ENCODE measurements around the gene FTO.

The FTO gene

DNA sequence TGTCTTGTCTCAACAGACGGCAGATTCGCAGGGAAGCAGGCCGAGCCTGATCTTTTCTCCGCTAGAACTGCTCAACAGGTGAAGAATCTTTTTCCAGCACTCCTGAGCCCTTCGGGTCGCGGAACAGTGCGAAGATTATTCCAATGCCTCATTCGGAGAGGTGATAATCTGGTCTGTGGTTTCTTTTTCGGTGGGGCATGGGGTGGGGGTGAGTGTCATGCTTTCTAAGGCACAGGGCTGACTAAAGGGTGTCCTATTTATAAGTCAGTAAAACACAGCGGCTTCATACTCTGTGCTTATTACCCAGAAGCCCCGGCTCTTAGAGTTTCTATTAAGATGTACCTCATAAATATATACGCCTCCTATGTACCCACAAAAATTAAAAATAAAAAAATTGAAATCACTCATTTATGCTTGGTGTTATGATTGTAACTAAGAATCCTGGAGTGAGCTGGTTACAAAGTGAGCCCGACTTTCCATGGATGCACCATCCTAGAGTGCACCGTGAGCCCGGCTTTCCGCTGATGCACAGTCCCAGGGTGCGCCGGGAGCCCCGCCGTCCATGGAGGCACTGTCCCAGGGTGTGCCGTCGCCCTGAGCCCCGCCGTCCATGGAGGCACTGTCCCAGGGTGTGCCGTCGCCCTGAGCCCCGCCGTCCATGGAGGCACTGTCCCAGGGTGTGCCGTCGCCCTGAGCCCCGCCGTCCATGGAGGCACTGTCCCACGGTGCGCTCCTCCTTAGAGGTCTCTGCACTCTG lies 417.8 kb downstream of the FTO start:
- no peak overlapping the region for H3K4me3 ChIP-seq (ENCODE audit: low read depth, low read length)
- TF ChIP-seq CTCF (IDR thresholded peaks at IDR 0.05; ENCODE audit: control insufficient read depth, extremely low read depth, insufficient read depth), result no peak
- DNase-seq (ENCODE audit: low read depth), result no peak

DNA sequence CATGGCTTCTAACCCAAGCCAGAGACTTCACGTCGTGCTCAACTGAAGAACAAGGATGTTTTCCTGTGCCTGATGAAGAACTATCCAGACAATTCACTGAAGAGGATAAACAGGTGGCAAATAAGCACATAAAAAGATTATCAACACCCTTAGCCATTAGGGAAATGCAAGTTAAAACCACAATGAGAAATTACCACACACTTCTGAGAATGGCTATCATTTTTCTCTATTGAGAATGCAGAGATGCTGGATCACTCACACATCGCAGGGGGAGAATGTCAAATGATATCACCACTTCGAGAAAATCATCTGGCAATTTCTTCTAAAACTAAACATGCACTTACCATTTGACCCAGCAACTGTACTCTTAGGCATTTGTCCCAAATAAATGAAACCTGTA lies 419.8 kb downstream of the FTO start:
- TF ChIP-seq CTCF (IDR thresholded peaks at IDR 0.05; ENCODE audit: control insufficient read depth, extremely low read depth, insufficient read depth), result no peak
- DNase-seq (ENCODE audit: low read depth), result no peak
- no peak overlapping the region for H3K4me3 ChIP-seq (ENCODE audit: low read depth, low read length)

DNA sequence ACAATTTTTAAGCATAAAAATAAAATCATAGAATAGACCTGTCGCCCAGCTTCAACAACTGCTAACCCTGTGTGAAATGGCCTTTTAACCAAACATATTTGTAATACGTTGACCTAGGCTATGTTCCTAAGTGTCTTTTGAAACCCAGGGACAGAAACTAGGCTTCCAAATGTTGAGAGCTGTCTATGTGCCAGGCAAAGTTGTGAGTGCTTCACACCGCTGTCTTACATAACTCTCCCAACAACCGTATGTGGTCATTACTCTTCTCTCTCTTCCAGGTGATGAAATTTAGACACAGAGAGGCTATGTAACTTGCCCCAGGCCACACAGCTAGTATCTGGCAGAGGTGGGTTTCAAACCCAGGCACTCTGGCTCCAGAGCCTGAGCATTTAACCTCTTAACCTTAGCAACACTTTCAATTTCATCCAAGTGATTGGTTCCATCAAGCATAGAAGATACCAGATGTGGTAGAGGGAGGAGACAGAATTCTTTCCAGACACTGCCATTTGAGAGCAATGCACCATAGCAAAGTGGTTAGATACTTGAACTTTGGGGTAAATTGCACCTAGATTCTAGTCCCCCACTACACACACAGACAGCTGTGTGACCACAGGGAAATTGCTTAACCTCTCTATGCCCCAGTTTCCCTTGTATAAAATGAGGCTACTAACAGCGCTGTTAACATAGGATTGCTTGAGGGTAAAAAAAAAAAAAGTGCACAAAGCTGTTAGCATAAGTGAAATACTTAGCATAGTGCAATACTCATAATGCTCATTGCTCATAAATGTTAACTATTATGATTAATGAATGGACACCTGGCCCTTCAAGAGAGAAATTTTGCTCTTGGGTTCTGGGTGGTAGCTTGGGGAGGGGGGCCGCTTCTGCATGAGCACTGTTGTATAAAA lies 422.0 kb downstream of the FTO start:
- H3K4me3 ChIP-seq (ENCODE audit: low read depth, low read length), result no peak overlapping the region
- no peak for TF ChIP-seq CTCF (IDR thresholded peaks at IDR 0.05; ENCODE audit: control insufficient read depth, extremely low read depth, insufficient read depth)
- no peak for DNase-seq (ENCODE audit: low read depth)

DNA sequence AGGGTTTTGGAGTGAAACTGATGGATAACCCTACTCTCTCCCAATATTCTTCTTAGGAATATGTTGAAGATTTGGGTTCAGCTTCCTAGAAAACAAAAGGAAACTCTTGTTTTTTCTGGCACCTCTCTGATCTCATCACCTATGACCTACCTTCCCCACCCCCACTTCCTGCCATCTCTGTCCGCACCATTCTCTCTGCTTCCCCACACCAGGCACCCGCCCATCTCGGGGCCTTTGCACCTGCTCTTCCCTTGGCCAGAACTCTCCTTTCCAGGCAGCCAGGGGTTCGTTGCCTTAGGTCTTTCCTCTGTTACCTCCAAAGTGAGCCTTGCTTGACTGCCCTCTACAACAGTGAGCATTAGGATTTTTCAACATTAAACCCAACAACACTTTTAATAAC lies 423.0 kb downstream of the FTO start:
- no peak for TF ChIP-seq CTCF (IDR thresholded peaks at IDR 0.05; ENCODE audit: control insufficient read depth, extremely low read depth, insufficient read depth)
- H3K4me3 ChIP-seq (ENCODE audit: low read depth, low read length), result no peak overlapping the region
- no peak for DNase-seq (ENCODE audit: low read depth)

DNA sequence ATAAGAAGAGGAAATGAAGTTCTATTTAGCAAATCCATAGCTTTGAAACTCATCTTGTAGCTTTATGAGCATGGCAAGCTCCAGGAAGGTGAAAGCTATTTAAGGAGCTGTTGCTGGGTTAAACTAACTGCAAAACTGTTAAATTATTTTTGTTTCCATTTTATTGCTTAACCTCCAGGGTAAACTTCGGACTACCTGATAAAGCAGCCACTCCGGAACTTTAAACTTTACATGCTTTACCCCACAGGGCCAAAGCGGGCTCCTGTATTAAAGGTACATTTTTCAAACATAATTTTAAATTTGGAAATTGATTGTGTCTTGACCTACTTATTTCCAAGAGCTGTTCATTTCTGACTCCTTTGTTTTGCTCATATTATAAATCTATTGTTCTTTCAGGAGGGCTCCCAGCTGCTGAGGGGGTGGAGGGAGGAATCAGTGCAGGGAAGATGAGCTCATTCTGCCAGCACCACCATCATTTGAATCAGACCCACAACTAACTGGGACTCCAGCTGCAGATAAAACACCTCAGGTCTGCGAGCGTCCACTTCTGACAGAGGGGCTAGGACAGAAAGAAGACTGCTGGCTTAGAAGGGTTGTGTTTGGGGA lies 424.8 kb downstream of the FTO start:
- no peak overlapping the region for H3K4me3 ChIP-seq (ENCODE audit: low read depth, low read length)
- TF ChIP-seq CTCF (IDR thresholded peaks at IDR 0.05; ENCODE audit: control insufficient read depth, extremely low read depth, insufficient read depth), result no peak
- peak; percentile 2 for DNase-seq (ENCODE audit: low read depth)

- no peak for DNase-seq (ENCODE audit: low read depth)
- TF ChIP-seq CTCF (IDR thresholded peaks at IDR 0.05; ENCODE audit: control insufficient read depth, extremely low read depth, insufficient read depth), result no peak
- no peak overlapping the region for H3K4me3 ChIP-seq (ENCODE audit: low read depth, low read length)
Observed at GRCh38 chr16:54129810-54130209, 425.9 kb downstream of the FTO start.
